Tibial nerve (tissue), 4 donors: ENCODE results near the gene PRKCSH.

Experiments
- CTCF ChIP-seq, 5 experiments: fragments of 200-600 bp in 3 of 5; fragments of 450-650 bp in 2 of 5; sonication (generic) in 3 of 5; IDR thresholded peaks; one replicate each; pipeline ENCODE4 v1.5.1; 2016 to 2019; ENCODE audit warnings: antibody characterized with exemption in 5 of 5, mild to moderate bottlenecking in 3 of 5, moderate library complexity in 2 of 5
- EP300 ChIP-seq, 2 donors: sonication (generic); formaldehyde crosslinking; IDR thresholded peaks; one replicate each; pipeline ENCODE4 v1.6.1; 2017; ENCODE audit warnings: antibody characterized with exemption in 2 of 2, mild to moderate bottlenecking in 1 of 2
- POLR2A ChIP-seq, 2 donors: fragments of 450-650 bp; IDR thresholded peaks; one replicate each; pipeline ENCODE4 v1.6.1; 2017; ENCODE audit warnings: antibody characterized with exemption in 2 of 2, mild to moderate bottlenecking in 2 of 2, moderate library complexity in 2 of 2

GRCh38 chr19:11444059-11444458 lies 8.6 kb downstream of the PRKCSH start:
- TF ChIP-seq EP300 (IDR thresholded peaks at IDR 0.05) (no peak), CTCF (IDR thresholded peaks at IDR 0.05) (no peak), POLR2A (IDR thresholded peaks at IDR 0.05) (no peak)
